Stimulated activated CD4-positive, alpha-beta T cell treated with anti-CD3 and anti-CD28 coated beads, Interleukin-4, amount 100 ng/mL, for 1 hour (primary cell): ENCODE measurements around the gene SALL1.

Source experiments
- DNase-seq: peaks from one replicate; pipeline ENCODE4 v3.0.0-alpha.2; 2020

SALL1 gene

DNA sequence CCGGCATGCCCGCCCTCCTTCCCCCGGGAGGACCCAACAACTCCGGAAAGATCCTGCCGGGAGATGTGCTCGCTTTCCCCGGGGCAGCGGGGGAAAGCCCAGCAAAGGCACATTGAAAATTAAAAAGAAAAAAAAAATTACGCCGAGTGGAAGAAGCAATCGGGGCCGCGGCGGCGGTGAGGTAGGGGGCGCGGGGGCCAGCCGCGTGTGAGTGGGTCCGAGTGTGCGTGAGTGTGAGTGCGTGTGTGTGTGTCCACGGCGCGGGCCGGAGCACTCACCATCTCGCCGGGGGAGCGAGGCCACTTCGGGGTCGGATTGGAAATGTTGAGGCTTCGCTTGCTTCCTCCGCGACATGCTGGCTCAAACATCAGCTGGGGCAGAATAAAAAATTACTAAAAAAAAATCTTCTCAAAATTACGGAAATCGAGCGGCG is at the start of gene SALL1:
Gene SALL1, minus strand, starts transcription at position 383 of the 433 bp plus-strand sequence. Its CDS starts 29 bp downstream, at position 354.
- DNase-seq = no peak

DNA sequence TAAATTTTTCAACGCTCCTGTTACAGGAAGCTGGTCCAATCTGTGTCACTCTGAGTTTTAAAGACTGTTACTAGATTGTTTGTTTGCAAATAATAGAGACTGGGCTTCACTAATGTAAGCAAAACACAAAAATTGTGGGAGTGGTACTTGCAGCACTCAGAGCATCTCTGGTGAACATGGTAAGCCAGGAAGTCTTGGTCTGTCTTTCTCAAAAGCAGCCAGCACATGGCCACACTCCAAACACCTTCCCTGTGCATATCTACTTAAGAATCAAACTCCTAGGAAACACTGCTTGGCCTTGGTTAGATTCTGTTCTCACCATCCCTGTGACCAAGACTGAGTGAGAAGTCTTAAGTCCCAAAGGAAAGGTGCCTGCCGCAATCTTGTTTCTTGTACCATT is 49.7 kb upstream of the SALL1 start:
- no peak for DNase-seq

GRCh38 chr16:51197953-51198748 is 47.1 kb upstream of the SALL1 start:
- no peak for DNase-seq

GRCh38 chr16:51193879-51194278 is 42.8 kb upstream of the SALL1 start:
- no peak for DNase-seq

- DNase-seq = no peak
Measured at GRCh38 chr16:51184702-51185433, 33.8 kb upstream of the SALL1 start.

DNA sequence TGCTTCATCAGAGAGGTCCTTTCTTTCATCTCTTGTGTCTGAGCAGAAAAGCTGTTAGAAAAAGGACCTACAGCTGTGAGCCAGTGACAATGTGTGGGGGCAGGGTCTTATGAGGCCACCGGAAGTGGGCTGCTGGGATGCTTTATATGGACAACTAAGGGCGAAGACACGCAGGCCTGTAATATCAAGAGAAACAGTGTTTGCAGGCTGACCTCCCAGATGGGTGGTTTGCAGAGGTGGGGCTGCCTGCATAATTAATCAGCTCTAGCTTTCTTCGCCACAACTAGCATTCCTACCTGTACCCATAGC is 30.4 kb upstream of the SALL1 start:
- DNase-seq = no peak

- no peak for DNase-seq
Measured at GRCh38 chr16:51180719-51181502, 29.8 kb upstream of the SALL1 start.

DNA sequence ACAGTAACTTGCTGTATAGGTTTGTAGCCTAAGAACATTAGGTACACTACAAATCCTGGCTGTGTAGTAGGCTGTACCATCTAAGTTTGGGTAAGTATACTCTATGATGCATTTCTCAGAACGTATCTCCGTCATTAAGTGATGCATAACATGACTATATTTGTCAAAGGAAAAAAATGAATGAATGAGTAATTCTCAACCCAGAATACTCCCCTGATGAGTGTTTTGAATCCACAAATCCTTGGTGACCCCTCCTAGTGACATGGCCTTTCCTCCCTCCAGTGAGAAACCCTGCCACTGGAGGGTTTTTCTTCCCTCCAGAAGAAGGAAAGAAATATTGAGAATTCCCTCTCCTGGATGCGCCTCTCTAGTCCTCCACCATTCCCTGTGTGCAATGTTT is 24.0 kb upstream of the SALL1 start:
- DNase-seq = no peak

- no peak for DNase-seq
Measured at GRCh38 chr16:51172368-51172767, 21.3 kb upstream of the SALL1 start.

- DNase-seq = no peak
Measured at GRCh38 chr16:51168755-51169154, 17.7 kb upstream of the SALL1 start.

DNA sequence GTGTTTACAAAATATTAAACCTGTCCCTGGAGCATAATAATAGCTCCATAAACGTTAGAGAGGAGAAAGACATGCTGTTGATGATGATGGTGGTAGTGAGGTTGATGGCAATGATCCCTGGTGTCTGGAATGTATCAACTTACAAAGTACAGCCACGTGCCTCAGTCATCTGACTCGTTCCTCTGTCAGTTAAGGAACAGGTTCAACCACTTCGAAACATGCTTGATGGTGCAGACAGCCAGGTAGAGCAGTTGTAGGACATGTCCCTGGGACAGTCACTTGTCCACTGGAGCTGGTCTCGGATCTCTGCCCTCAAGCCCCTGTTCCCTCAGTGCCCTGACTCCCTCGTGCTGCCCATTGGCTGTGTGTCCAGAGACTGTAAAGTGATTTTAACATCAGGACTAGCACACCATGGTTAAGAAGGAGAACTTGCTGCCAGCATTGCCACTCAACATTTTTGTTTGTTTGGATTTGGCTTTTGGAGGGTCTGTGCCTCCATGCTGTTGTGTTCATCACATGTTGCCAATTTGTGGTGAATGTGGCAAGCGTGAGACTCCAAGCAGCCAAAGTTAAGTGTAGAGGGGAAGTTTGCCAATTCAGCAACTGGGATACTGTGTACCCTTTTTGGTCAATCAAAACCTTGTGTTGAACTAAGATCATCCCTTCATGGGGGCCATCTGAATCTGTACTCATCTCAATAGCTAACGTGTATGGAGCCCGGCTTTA is 16.3 kb upstream of the SALL1 start:
- DNase-seq = no peak

DNA sequence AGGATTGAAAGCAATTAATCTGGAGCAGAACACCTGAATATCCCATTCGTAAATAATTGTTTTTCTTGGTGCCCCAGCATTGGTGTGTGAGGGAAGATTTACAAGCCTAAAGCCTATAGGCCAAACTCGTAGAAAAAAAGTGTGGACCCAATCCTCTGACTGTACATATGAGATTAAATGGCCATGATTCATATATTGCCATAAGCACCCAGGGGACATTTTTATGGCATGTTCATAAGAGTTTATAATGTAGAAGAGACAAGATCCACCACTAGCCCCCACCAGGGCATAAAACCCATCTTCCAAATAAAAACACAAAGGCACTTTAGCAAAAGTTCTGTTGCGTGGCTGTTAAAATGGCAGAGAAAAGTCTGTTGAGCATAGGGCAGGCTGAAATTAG is 15.5 kb upstream of the SALL1 start:
- no peak for DNase-seq

GRCh38 chr16:51166091-51166490 is 15.0 kb upstream of the SALL1 start:
- DNase-seq = no peak

GRCh38 chr16:51165043-51165442 is 14.0 kb upstream of the SALL1 start:
- no peak for DNase-seq

- no peak for DNase-seq
Measured at GRCh38 chr16:51164574-51164973, 13.5 kb upstream of the SALL1 start.

DNA sequence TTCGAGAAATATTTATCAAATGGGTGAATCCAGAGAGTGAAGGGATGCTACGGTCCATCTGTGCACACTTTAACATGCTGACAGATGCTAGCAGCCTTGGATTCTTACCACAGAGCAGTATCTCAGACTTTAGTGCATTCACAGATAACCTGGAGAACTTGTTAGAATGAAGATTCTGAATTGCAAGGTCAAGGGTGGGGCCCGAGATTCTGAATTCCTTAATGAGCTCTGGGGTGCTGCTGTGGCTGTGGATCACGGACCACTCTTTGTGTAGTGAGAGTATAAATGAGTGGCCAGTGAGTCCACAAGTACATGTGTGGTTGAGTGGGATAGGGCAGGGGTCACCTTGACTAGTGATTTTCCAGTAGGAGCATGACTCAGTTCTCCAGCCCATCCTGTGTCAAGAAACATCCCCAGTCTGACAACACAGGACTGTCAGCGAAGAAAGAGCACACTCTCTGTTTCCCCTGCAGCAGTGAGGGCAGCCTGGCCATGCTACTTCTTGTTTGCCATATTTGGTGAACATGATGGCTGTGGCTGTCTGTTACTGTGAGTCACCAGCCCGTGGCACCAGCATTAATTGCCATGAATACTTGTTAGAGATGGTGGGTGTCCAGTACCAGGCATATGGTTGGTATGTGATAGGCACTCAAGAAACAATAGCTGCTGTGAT is 13.0 kb upstream of the SALL1 start:
- no peak for DNase-seq

DNA sequence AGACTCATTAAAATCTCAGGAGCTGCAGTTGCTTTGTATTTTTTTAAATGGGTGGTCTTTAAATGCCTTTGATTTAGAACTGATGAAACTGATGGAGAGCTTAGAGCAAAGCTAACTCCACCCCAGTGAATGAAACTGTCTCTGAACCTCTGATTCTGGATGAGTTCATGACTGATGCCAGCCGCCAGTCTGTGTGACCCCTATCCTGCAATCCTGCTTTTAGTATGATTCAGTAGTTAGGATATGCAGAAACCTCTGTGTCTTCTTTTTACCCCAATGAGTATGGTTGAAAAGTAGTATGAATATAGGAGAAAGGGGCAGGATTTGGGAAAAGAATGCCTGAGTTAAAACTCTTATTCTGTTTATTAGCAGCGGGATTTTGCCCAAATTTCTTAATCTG is 12.3 kb upstream of the SALL1 start:
- DNase-seq = no peak

GRCh38 chr16:51161440-51162195 is 10.5 kb upstream of the SALL1 start:
- DNase-seq = no peak

DNA sequence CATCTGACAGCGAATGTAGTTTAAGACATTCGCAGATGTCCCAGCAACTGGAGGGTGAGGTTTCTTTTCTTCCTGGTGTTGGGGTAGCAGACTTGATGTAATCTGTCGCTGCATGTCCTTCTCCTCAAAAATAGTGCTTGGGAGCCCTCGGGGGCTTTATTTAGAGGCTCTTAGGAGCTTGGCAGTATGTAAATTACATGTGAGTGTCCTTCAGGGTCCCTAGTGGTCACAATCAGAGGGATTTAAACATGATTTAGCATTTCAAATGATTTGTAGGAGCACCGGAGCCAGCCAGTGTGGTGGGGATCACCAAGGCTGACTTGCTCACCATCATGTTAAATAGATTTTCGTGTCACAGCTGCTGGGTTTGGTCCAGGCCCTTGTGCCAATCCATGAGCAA is 8.8 kb upstream of the SALL1 start:
- DNase-seq = no peak

GRCh38 chr16:51159296-51159695 is 8.2 kb upstream of the SALL1 start:
- no peak for DNase-seq

DNA sequence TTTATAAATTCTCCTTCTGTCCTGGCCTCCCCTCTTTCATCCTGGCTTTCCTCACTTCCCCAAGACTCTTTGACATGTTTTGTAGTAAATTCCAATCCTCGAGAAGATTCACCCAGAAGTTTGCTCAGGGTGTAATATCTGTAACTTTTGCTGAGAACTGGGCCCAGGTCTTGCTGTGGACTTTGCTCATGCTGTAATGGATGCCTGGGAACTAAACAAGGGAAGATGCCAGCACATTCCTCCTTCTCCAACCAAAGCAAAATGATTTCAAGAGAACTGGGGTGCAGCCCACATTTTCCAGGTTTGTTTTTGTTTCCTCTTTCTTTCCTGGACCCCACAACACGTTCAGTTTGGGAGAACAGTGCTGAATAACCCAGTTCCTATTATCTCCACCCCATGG is 6.6 kb upstream of the SALL1 start:
- DNase-seq = no peak

DNA sequence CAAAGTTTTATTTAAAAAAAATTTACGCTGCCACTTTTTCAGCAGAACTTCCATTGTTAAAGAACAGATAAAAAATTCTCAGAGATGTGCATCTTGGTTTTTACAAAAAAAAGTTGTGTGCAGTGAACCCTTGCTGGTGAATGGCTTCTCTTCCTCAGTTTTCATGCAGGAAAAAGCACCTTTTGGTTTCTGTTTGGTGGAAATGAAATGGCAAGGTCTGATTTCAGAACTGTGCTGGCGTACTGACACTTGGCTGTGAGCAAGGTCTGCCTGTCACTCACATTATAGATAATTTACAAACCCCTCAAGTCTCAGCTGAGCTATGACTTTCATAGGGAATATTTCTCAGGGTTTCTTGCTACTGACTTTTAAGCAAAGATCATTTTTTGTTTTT is 5.7 kb upstream of the SALL1 start:
- DNase-seq = no peak
